ENCODE data around the gene OSBP.

- TF ChIP-seq POLR2A (IDR thresholded peaks at IDR 0.05) (no peak), CTCF (IDR thresholded peaks at IDR 0.05) (peak in 2 of 12 donors; percentile 8 to 14)
Observed at GRCh38 chr11:59615120-59615636, 396 bp downstream of the OSBP start.

Measured in heart left ventricle (tissue), 13 donors.